Measurements from ENCODE around the gene ETAA1.

ETAA1 gene

DNA sequence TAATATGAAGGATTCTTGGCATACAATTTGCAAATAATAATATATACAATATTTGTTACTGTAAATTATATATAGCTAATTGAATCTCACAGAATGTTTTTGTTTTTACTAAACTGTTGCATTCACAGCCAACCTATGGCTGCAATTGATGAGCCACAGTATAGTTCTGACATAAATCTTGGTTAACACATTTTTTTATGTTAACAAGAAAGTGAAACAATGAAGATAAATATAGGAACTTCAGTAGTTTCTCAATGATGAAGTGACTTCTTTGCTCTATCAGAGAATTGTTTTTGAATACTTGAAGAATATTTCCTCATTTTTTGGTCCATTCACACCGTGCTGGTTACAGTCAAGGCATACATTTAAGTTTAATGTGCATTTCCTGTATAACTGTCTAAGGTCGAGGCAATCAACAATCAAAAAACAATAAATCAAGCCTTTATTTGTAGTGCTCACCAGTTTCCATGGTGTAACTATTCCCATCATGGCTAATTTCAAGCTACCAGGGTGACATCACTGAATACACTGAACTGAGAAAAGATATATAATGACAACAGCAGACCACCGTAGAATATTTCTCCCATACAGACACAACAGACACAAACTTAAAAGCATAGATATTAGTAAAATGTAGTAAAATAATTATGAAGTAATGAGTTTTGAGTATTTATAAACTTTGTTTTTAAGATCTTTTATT lies 12.9 kb upstream of the ETAA1 start:
- no peak overlapping the region for H3K27ac ChIP-seq (ENCODE audit: low read depth, low read length)
- no peaks in the 10 kb centered on the region for H3K9me2 ChIP-seq (replicated peaks; ENCODE audit: insufficient read depth, low read length)
- TF ChIP-seq EZH2phosphoT487 (conservative IDR thresholded peaks at IDR 0.05; ENCODE audit: low read length) = no peak
- TF ChIP-seq, protein P1, sequence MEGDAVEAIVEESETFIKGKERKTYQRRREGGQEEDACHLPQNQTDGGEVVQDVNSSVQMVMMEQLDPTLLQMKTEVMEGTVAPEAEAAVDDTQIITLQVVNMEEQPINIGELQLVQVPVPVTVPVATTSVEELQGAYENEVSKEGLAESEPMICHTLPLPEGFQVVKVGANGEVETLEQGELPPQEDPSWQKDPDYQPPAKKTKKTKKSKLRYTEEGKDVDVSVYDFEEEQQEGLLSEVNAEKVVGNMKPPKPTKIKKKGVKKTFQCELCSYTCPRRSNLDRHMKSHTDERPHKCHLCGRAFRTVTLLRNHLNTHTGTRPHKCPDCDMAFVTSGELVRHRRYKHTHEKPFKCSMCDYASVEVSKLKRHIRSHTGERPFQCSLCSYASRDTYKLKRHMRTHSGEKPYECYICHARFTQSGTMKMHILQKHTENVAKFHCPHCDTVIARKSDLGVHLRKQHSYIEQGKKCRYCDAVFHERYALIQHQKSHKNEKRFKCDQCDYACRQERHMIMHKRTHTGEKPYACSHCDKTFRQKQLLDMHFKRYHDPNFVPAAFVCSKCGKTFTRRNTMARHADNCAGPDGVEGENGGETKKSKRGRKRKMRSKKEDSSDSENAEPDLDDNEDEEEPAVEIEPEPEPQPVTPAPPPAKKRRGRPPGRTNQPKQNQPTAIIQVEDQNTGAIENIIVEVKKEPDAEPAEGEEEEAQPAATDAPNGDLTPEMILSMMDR (IDR thresholded peaks at IDR 0.05; ENCODE audit: insufficient read depth, low read length, poor library complexity, severe bottlenecking) = no peak
- no peaks in the 10 kb centered on the region for H3K36me3 ChIP-seq (ENCODE audit: low read length)
- H3K27me3 ChIP-seq (ENCODE audit: low read length) = no peaks in the 10 kb centered on the region
- no peaks in the 10 kb centered on the region for H3K79me2 ChIP-seq (ENCODE audit: insufficient read depth, low read length)
- no peak overlapping the region for H3K4me3 ChIP-seq (ENCODE audit: insufficient read depth, low read length, poor library complexity, severe bottlenecking)
- no peak overlapping the region for H3K4me2 ChIP-seq (ENCODE audit: low read depth, low read length, poor library complexity, severe bottlenecking)
- no peaks in the 10 kb centered on the region for H3F3A ChIP-seq (ENCODE audit: insufficient read depth)
- no peaks in the 10 kb centered on the region for H4K20me1 ChIP-seq (ENCODE audit: low read depth, low read length)
- H3K9me3 ChIP-seq (ENCODE audit: insufficient read depth, low read length) = no peaks in the 10 kb centered on the region
- H3K9ac ChIP-seq (ENCODE audit: low read length) = no peak overlapping the region
- no peak overlapping the region for H2AFZ ChIP-seq (ENCODE audit: low read depth, low read length, severe bottlenecking)

DNA sequence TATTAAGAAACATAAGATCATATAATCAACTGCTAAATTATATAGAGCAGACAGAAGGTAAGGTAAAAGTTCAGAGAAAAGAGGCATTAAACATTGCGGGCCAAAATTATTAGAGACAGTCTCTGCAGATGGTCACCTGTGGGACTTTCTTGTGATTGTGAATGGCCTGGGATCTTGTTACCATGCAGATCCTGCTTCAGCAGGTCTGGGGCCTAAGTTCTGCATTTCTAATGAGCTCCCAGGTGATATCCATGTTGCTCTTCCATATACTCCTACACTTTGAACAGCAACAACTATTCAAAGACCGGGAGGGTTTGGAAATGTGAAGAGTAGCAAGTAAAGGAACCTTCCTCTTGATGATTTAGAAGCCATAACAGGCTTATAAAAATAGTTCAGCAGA lies 8.5 kb upstream of the ETAA1 start:
- H3K79me2 ChIP-seq (ENCODE audit: insufficient read depth, low read length) = no peaks in the 10 kb centered on the region
- H3K4me3 ChIP-seq (ENCODE audit: insufficient read depth, low read length, poor library complexity, severe bottlenecking) = no peak overlapping the region
- no peak overlapping the region for H3K9ac ChIP-seq (ENCODE audit: low read length)
- H4K20me1 ChIP-seq (ENCODE audit: low read depth, low read length) = no peaks in the 10 kb centered on the region
- no peaks in the 10 kb centered on the region for H3K9me2 ChIP-seq (replicated peaks; ENCODE audit: insufficient read depth, low read length)
- H3K36me3 ChIP-seq (ENCODE audit: low read length) = no peaks in the 10 kb centered on the region
- no peaks in the 10 kb centered on the region for H3F3A ChIP-seq (ENCODE audit: insufficient read depth)
- H3K4me2 ChIP-seq (ENCODE audit: low read depth, low read length, poor library complexity, severe bottlenecking) = no peak overlapping the region
- no peak overlapping the region for H2AFZ ChIP-seq (ENCODE audit: low read depth, low read length, severe bottlenecking)
- no peak for TF ChIP-seq EZH2phosphoT487 (conservative IDR thresholded peaks at IDR 0.05; ENCODE audit: low read length)
- TF ChIP-seq, protein P1 (IDR thresholded peaks at IDR 0.05; ENCODE audit: insufficient read depth, low read length, poor library complexity, severe bottlenecking) = no peak
- H3K9me3 ChIP-seq (ENCODE audit: insufficient read depth, low read length) = no peaks in the 10 kb centered on the region
- H3K27me3 ChIP-seq (ENCODE audit: low read length) = no peaks in the 10 kb centered on the region
- H3K27ac ChIP-seq (ENCODE audit: low read depth, low read length) = no peak overlapping the region

DNA sequence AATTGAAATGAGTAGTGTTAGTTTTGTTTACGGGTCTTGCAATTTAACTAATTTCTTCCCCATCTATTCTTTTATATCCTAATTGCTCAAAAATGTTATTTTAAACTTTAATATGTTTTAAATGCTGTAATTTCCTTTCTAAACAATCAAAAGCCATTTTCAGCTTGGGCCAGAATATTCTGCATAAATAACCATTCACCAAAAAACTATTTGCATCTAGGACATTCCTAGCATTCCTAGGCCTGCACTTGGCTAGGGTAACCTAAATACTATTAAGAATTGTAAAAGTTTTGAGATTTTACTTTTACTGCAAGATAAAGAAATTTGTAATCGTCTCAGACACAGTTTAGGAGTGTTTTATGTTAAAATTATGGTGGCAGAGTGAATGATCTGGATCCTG lies 7.8 kb upstream of the ETAA1 start:
- H3K9me3 ChIP-seq (ENCODE audit: insufficient read depth, low read length) = no peaks in the 10 kb centered on the region
- no peaks in the 10 kb centered on the region for H4K20me1 ChIP-seq (ENCODE audit: low read depth, low read length)
- TF ChIP-seq, protein P1 (IDR thresholded peaks at IDR 0.05; ENCODE audit: insufficient read depth, low read length, poor library complexity, severe bottlenecking) = no peak
- no peak for TF ChIP-seq EZH2phosphoT487 (conservative IDR thresholded peaks at IDR 0.05; ENCODE audit: low read length)
- no peak overlapping the region for H3K4me3 ChIP-seq (ENCODE audit: insufficient read depth, low read length, poor library complexity, severe bottlenecking)
- no peaks in the 10 kb centered on the region for H3K27me3 ChIP-seq (ENCODE audit: low read length)
- H2AFZ ChIP-seq (ENCODE audit: low read depth, low read length, severe bottlenecking) = no peak overlapping the region
- H3K79me2 ChIP-seq (ENCODE audit: insufficient read depth, low read length) = no peaks in the 10 kb centered on the region
- no peaks in the 10 kb centered on the region for H3K36me3 ChIP-seq (ENCODE audit: low read length)
- no peaks in the 10 kb centered on the region for H3F3A ChIP-seq (ENCODE audit: insufficient read depth)
- no peak overlapping the region for H3K27ac ChIP-seq (ENCODE audit: low read depth, low read length)
- no peak overlapping the region for H3K9ac ChIP-seq (ENCODE audit: low read length)
- H3K9me2 ChIP-seq (replicated peaks; ENCODE audit: insufficient read depth, low read length) = no peaks in the 10 kb centered on the region
- no peak overlapping the region for H3K4me2 ChIP-seq (ENCODE audit: low read depth, low read length, poor library complexity, severe bottlenecking)
